Upper lobe of left lung (tissue), 4 donors: ENCODE measurements around the gene RPS3.

Source experiments
- CTCF ChIP-seq, 6 experiments: fragments of 450-650 bp in 4 of 6; fragments of 200-600 bp in 2 of 6; sonication (generic) in 2 of 6; IDR thresholded peaks; one replicate each; pipeline ENCODE4 v1.5.1; 2016 to 2019; ENCODE audit warnings: antibody characterized with exemption in 6 of 6
- EP300 ChIP-seq, 4 donors: sonication (generic); formaldehyde crosslinking; IDR thresholded peaks; one replicate each; pipeline ENCODE4 v1.5.1; 2017; ENCODE audit warnings: antibody characterized with exemption in 4 of 4, control low read depth in 2 of 4
- POLR2A ChIP-seq, 4 donors: fragments of 450-650 bp; IDR thresholded peaks; one replicate each; pipeline ENCODE4 v1.5.1; 2016 to 2017; ENCODE audit warnings: antibody characterized with exemption in 4 of 4, mild to moderate bottlenecking in 2 of 4
- POLR2AphosphoS5 ChIP-seq, 2 donors: sonication (generic); formaldehyde crosslinking; IDR thresholded peaks; one replicate each; pipeline ENCODE4 v1.5.1; 2017; ENCODE audit warnings: antibody characterized with exemption in 2 of 2

- TF ChIP-seq POLR2A (IDR thresholded peaks at IDR 0.05) (no peak), CTCF (IDR thresholded peaks at IDR 0.05) (no peak), POLR2AphosphoS5 (IDR thresholded peaks at IDR 0.05) (no peak), EP300 (IDR thresholded peaks at IDR 0.05) (no peak)
Observed at GRCh38 chr11:75432911-75433321, 33.6 kb downstream of the RPS3 start, which contains the start of gene KLHL35.
